HL-60 (cell line): ENCODE results near the gene ZNF597.

ENCODE experiments used
- DNase-seq, 2 experiments: peaks; one replicate each; pipeline ENCODE4 v3.0.0-alpha.2; 2010 to 2020; ENCODE audit warnings: low read depth in 1 of 2, low spot score in 1 of 2
- H3K27ac ChIP-seq: fragments of 250-450 bp; sonication (Bioruptor Pico); replicated peaks from 2 replicates; pipeline ENCODE4 v1.5.1; 2020; ENCODE audit warnings: mild to moderate bottlenecking, moderate library complexity
- H3K27me3 ChIP-seq: fragments of 250-450 bp; sonication (Bioruptor Pico); 2 replicates; pipeline ENCODE4 v1.5.1; 2021; ENCODE audit warnings: mild to moderate bottlenecking, moderate library complexity; ENCODE audit not compliant: insufficient read depth, poor library complexity, severe bottlenecking
- H3K4me3 ChIP-seq: replicated peaks from 2 replicates; pipeline ENCODE4 v1.5.1; 2011; ENCODE audit warnings: mild to moderate bottlenecking, control low read depth, low read length; ENCODE audit not compliant: insufficient read depth
- GABPA ChIP-seq: IDR thresholded peaks from 2 replicates; pipeline ENCODE4 v1.6.1; 2012; ENCODE audit warnings: low read depth
- POLR2AphosphoS5 ChIP-seq: IDR thresholded peaks from 2 replicates; pipeline ENCODE4 v1.6.1; 2012; ENCODE audit warnings: low read depth
- SPI1 ChIP-seq: IDR thresholded peaks from 2 replicates; pipeline ENCODE4 v1.6.1; 2012; ENCODE audit warnings: low read depth, mild to moderate bottlenecking, borderline replicate concordance
- TF ChIP-seq, protein P1 (sequence below): IDR thresholded peaks from 2 replicates; pipeline ENCODE4 v1.6.1; 2012; ENCODE audit warnings: low read depth; ENCODE audit not compliant: insufficient replicate concordance
- TF ChIP-seq, protein P2 (sequence below): IDR thresholded peaks from one replicate; pipeline ENCODE4 v1.5.1; 2011; ENCODE audit warnings: low read length, control low read depth, inconsistent platforms; ENCODE audit not compliant: insufficient read depth

The ZNF597 gene

DNA sequence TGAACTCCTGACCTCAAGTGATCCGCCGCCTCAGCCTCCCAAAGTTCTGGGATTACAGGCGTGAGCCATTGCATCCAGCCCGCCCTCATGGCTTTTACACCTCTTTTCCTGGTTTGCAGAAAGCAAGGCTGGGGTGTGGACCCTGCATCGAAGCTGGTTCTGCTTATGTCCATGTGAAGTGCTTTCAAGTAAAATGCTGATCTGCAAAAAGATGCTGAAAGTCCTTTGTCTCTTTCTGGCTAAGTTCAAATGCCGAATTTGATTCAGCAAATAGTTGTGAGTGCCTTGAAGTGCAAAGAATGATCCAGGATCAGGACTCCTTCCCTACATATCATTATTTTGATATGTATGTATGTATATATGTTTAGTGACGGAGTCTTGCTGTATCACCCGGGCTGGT, 17.3 kb upstream of the ZNF597 start:
- H3K27me3 ChIP-seq: no peaks in the 10 kb centered on the region
- TF ChIP-seq, protein P1, sequence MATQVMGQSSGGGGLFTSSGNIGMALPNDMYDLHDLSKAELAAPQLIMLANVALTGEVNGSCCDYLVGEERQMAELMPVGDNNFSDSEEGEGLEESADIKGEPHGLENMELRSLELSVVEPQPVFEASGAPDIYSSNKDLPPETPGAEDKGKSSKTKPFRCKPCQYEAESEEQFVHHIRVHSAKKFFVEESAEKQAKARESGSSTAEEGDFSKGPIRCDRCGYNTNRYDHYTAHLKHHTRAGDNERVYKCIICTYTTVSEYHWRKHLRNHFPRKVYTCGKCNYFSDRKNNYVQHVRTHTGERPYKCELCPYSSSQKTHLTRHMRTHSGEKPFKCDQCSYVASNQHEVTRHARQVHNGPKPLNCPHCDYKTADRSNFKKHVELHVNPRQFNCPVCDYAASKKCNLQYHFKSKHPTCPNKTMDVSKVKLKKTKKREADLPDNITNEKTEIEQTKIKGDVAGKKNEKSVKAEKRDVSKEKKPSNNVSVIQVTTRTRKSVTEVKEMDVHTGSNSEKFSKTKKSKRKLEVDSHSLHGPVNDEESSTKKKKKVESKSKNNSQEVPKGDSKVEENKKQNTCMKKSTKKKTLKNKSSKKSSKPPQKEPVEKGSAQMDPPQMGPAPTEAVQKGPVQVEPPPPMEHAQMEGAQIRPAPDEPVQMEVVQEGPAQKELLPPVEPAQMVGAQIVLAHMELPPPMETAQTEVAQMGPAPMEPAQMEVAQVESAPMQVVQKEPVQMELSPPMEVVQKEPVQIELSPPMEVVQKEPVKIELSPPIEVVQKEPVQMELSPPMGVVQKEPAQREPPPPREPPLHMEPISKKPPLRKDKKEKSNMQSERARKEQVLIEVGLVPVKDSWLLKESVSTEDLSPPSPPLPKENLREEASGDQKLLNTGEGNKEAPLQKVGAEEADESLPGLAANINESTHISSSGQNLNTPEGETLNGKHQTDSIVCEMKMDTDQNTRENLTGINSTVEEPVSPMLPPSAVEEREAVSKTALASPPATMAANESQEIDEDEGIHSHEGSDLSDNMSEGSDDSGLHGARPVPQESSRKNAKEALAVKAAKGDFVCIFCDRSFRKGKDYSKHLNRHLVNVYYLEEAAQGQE: no peak
- no peak for TF ChIP-seq GABPA
- TF ChIP-seq POLR2AphosphoS5: no peak
- no peak for TF ChIP-seq SPI1
- TF ChIP-seq, protein P2, sequence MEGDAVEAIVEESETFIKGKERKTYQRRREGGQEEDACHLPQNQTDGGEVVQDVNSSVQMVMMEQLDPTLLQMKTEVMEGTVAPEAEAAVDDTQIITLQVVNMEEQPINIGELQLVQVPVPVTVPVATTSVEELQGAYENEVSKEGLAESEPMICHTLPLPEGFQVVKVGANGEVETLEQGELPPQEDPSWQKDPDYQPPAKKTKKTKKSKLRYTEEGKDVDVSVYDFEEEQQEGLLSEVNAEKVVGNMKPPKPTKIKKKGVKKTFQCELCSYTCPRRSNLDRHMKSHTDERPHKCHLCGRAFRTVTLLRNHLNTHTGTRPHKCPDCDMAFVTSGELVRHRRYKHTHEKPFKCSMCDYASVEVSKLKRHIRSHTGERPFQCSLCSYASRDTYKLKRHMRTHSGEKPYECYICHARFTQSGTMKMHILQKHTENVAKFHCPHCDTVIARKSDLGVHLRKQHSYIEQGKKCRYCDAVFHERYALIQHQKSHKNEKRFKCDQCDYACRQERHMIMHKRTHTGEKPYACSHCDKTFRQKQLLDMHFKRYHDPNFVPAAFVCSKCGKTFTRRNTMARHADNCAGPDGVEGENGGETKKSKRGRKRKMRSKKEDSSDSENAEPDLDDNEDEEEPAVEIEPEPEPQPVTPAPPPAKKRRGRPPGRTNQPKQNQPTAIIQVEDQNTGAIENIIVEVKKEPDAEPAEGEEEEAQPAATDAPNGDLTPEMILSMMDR: no peak
- DNase-seq: no peak
- no peak overlapping the region for H3K4me3 ChIP-seq
- no peak overlapping the region for H3K27ac ChIP-seq

- Histone ChIP-seq H3K27me3 (no peaks in the 10 kb centered on the region), H3K27ac (no peak overlapping the region), H3K4me3 (no peak overlapping the region)
- DNase-seq: no peak
- TF ChIP-seq, protein P2: no peak
- TF ChIP-seq GABPA (no peak), POLR2AphosphoS5 (no peak), SPI1 (no peak)
- TF ChIP-seq, protein P1: no peak
Measured at GRCh38 chr16:3460121-3460520, 16.8 kb upstream of the ZNF597 start.

DNA sequence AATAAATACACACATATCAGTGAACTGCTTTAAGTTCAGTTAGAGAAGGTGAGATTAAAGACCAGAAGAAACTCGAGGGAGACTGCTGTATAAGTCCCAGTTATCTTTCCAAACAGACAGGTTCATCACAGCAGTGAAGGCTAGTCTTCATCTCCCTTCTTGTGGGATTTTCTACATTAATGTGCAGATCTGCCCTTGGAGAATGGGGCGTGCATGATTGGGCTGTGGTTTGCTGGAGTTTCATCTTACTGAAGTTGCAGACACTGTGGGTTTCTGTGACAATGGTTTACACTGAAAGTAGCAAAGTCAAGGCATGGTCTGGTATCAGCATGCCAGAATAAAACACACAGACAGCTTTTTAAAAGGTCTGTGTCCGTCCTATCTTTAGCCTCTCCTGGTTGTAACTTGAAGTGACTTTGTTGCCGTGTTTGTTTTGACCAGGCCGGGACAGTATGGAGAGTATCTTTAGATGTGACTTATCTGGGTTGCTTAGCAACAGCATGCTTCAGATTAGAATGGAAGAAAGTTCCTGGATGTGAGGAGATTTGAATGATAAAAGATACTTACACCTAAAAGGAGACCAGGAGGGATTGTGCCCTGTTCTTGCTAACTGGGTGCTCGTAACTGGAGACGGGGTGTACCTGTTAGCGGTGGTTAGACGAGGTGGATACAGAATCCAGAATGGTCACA, 16.2 kb upstream of the ZNF597 start:
- Histone ChIP-seq H3K27ac (no peak overlapping the region), H3K27me3 (no peaks in the 10 kb centered on the region), H3K4me3 (no peak overlapping the region)
- TF ChIP-seq SPI1 (no peak), POLR2AphosphoS5 (no peak), GABPA (no peak)
- TF ChIP-seq, protein P1: no peak
- TF ChIP-seq, protein P2: no peak
- no peak for DNase-seq
